Uterus (tissue), 2 donors: ENCODE data around the gene KCNIP3.

ENCODE experiments used
- POLR2A ChIP-seq, 2 donors: fragments of 450-650 bp; IDR thresholded peaks; one replicate each; pipeline ENCODE4 v1.6.1; 2016; ENCODE audit warnings: antibody characterized with exemption in 2 of 2, mild to moderate bottlenecking in 1 of 2, moderate library complexity in 1 of 2
- TF ChIP-seq, protein P1 (sequence below), 4 experiments: fragments of 200-600 bp in 2 of 4; fragments of 450-650 bp in 2 of 4; sonication (generic) in 2 of 4; IDR thresholded peaks; one replicate each; pipeline ENCODE4 v1.5.1; 2016 to 2019; ENCODE audit warnings: antibody characterized with exemption in 4 of 4, mild to moderate bottlenecking in 2 of 4, moderate library complexity in 1 of 4

DNA sequence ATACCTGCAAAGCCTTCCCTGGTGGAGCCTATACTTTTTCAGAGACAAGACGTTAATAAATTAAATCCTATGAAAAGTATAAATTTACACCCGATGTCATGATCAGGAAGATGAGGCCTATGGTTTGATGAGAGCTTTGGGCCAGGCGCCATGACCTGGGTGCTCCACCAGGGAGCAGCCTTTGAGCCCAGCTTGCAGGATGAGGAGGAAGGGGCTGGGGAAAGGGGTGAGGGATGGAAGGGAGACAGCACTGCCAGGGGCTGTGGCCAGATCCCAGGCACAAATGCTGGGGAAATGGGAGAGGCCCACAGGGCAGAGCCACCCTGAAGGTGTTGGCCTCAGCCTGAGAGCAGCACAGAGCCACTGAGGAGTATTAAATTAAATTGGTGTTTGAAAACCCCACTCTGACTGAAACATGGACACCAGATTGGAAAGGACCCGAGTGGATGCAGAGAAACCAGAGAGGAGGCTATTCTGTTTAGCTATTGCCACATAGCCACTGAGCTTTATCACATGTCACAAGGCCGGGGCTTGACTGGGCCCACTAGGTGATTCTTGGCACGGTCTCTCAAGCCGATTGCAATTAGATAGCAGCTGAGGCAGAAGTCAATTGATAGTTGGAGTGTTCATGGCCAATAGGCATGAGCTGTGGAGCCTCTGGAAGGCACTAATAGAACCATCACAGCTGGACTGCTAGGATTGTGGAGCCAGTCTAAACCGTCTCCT lies 95.7 kb downstream of the KCNIP3 start:
- TF ChIP-seq, protein P1, sequence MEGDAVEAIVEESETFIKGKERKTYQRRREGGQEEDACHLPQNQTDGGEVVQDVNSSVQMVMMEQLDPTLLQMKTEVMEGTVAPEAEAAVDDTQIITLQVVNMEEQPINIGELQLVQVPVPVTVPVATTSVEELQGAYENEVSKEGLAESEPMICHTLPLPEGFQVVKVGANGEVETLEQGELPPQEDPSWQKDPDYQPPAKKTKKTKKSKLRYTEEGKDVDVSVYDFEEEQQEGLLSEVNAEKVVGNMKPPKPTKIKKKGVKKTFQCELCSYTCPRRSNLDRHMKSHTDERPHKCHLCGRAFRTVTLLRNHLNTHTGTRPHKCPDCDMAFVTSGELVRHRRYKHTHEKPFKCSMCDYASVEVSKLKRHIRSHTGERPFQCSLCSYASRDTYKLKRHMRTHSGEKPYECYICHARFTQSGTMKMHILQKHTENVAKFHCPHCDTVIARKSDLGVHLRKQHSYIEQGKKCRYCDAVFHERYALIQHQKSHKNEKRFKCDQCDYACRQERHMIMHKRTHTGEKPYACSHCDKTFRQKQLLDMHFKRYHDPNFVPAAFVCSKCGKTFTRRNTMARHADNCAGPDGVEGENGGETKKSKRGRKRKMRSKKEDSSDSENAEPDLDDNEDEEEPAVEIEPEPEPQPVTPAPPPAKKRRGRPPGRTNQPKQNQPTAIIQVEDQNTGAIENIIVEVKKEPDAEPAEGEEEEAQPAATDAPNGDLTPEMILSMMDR (IDR thresholded peaks at IDR 0.05), result no peak
- TF ChIP-seq POLR2A (IDR thresholded peaks at IDR 0.05), result no peak
